CD4-positive, alpha-beta T cell treated with Interleukin-10 for 1 hour (primary cell): ENCODE measurements around the gene COA3.
A peak's percentile ranks its signal among the peaks of the same experiment; 100 is the strongest.
"Not testable (repeated sequence)": the region's sequence is repeated elsewhere in the genome, so short reads cannot be mapped to it uniquely, and the experiment has no call there.

Experiments used
- DNase-seq: peaks from one replicate; pipeline ENCODE4 v3.0.0-alpha.2; 2020

Gene COA3

GRCh38 chr17:42780851-42781638 is 17.5 kb downstream of the COA3 start:
- no peak for DNase-seq

DNA sequence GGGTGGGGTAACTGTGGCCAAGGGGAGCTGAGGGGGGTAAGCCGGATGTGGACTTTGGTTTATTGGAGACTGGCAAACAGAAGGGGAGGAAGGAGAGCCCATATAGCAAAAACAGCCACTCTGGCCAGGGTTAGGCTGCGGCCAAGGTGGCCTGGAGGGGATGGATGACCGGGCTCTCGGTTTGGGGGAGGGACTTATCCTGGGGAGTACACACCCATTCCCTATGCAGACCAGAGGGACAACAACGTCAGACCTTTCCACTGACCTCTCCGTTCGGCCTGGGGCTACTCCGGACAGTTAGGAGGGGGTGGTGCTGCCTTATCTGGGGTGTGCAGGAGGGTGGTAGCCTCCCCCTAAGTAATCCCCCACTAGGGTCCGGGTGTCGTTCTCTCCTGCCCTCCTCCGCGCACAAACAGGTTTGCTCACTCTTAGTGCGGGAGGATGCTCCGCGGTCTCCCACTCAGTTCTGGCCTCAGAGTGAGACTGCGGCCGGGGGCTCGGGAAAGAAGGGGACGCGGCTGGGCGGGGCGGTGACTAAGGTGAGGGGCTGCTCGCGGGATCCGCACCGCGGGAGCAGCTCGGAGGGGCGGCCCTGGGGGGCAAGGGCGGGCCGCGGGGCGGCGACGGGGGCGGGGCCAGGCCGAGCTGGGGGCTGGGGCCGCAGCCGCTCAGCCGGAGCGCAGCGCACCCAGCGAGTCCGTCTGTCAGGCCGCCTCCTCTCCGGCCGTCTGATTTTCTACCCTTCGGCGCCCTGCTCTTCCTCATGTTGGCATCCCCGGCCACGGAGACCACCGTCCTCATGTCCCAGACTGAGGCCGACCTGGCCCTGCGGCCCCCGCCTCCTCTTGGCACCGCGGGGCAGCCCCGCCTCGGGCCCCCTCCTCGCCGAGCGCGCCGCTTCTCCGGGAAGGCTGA is 18.3 kb downstream of the COA3 start, which contains the start of gene WNK4:
Gene WNK4, plus strand, starts transcription at position 675 of the 915 bp plus-strand sequence. Its CDS starts 89 bp downstream, at position 764.
- no peak for DNase-seq

GRCh38 chr17:42779304-42779935 is 19.1 kb downstream of the COA3 start:
- no peak for DNase-seq

DNA sequence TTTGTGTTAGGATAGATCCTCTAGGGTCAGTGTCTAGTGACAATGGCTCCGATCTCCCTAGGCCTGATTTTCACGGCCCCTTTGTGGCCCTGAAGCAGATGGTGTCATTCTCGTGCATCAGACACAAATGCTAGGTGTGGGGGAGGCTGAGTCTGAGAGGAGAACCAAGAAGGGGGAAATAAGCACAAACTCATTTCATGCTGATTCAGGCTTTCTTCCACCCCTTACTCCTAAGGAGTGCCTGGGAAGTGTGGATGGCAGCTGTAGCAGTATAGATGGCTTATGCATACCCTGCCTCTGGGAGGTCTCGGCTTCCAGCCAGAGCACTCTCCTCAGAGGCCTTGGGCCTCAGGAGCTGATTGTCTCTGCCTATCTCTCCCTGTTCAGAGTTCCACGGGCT is 19.9 kb downstream of the COA3 start:
- DNase-seq: no peak

DNA sequence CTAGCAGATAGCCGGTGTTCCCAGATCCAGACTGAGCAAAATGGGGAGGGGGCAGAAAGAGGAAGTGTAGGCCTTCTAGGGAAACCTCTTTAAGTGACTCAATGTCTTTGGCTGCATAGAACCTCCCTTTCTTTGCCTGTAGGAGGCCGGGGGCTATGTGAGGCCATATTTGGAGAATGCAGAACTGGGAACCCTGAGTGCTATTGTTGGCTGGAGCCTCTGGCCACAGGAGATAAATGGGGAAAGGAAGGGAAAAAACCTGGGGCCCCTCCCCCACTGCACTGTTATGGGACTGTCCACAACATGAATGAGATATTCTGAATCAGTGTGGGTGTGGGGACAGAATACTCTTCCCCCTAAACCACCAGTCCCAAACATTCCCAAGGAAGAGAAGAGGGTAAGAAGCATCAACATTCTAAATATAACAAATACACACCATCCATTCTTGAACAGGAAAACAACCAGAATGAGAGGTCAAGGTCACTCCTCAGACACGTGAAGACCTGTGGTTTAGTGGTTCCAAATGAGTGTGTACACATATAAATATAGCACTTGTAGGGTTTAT is 22.9 kb downstream of the COA3 start:
- DNase-seq: no peak

GRCh38 chr17:42774066-42774745 is 24.3 kb downstream of the COA3 start:
- no peak for DNase-seq

GRCh38 chr17:42773290-42774035 is 25.0 kb downstream of the COA3 start, which contains the start of gene VPS25:
VPS25 (plus strand) TSS chr17:42773449; CDS start chr17:42773476, 27 bp downstream.
- peak; percentile 84 for DNase-seq

- no peak for DNase-seq
Observed at GRCh38 chr17:42772945-42773289, 25.6 kb downstream of the COA3 start.

DNA sequence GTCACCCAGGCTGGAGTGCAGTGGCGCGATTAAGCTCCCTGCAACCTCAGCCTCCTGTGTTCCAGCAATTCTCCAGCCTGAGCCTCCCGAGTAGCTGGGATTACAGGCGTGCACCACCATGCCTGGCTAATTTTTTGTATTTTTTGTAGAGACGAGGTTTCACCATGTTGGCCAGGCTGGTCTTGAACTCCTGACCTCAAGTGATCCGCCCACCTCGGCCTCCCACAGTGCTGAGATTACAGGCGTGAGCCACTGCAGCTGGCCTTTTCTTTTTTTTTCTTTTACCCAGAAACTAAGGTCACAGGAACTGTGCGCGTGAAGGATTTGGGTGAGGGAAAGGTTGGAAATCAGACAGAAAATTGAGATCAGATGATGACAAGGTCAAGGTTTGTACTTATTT is 28.5 kb downstream of the COA3 start:
- DNase-seq: not testable (repeated sequence)

DNA sequence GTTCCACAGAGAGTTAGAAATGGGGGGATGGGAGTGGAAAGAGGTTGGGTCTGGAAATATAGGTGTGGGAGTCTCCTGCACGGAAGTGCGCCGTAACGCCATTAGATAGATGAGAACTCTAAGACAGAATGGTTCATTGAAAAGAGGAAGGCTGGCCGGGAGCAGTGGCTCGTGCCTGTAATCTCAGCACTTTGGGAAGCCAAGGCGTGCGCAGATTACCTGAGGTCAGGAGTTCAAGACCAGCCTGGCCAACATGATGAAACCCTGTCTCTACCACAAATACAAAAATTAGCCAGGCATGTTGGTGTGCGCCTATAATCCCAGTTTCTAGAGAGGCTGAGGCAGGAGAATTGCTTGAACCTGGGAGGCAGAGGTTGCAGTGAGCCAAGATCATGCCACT is 30.5 kb downstream of the COA3 start:
- DNase-seq: not testable (repeated sequence)

GRCh38 chr17:42767512-42767911 is 31.0 kb downstream of the COA3 start:
- no peak for DNase-seq

- no peak for DNase-seq
Observed at GRCh38 chr17:42766124-42766523, 32.4 kb downstream of the COA3 start.

DNA sequence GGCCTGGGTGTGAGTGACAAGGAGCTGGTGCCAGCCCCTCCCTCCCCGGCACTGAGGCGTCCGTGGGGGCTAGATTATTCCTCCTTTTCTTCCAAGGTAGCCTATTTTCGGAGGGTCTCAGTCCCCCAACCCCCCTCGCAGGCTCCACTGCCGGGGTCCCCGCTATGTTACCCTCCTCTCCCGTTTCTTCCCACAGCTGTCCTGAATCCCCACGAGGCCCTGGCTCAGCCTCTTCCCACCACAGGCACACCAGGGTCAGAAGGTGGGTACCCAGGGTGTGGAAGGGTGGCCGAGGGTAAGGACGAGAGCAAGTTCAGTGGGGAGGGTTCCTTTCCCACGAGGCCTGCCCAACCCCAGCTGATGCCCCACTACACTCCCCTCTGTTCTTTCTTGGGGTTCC is 36.9 kb downstream of the COA3 start:
- DNase-seq: no peak

DNA sequence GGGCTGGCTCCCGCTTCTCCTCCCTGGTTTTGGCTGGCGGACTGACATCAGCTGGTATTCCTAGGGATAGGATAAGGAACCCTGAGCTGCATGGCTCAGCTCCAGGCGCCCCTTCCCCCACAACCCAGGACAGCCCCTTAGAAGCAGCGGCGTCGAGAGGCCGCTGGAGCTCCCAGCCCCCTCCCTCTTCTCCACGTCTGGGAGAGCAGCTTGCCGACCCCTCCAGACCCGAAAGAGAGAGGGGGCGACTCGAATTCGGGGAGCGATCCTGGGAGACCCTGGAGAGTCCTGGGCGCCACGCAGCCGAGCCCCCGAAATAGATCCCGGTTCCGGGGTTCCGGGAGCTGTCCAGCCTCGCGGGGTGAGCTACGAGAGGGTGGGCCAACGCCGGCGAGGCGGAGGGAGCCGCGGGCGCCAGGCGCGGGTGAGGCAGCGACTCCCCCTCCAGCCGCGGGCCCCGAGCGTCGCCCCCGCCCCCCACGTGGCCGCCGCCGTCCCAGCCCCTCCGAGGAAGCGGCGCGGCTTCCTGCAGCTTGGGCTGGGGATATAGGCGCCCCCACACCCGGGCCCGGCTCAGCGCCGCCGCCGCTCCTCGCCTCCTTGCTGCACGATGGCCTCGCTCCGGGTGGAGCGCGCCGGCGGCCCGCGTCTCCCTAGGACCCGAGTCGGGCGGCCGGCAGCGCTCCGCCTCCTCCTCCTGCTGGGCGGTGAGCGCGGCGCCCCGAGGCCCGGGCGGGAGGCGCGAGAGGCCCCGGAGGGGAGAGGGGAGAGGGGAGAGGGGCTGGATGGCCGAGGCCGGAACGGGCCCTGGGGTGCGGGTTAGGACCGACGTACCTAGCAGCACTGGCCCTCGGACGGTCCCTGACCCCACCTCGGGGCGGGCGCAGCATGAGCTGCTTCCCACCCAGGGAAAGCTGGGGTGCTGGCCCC is 37.6 kb downstream of the COA3 start, which contains the start of gene RAMP2:
Gene RAMP2, plus strand, starts transcription at position 576 of the 930 bp plus-strand sequence. Its CDS starts 35 bp downstream, at position 611.
- DNase-seq: no peak

GRCh38 chr17:42759982-42760651 is 38.4 kb downstream of the COA3 start:
- DNase-seq: no peak

- DNase-seq: no peak
Observed at GRCh38 chr17:42754782-42755181, 43.7 kb downstream of the COA3 start.

- DNase-seq: no peak
Observed at GRCh38 chr17:42751628-42752027, 46.9 kb downstream of the COA3 start.

- DNase-seq: no peak
Observed at GRCh38 chr17:42750739-42751344, 47.7 kb downstream of the COA3 start.
